ENCODE results near the gene CARMIL1. TPM values are rescaled to one million over a fixed set of nuclear protein-coding genes. Genes with fewer than 3 reads are reported as not detected.

Gene CARMIL1
- total and polyA plus RNA-seq, 2 of the 8 experiments (the other 6 are each of a cell fraction or from before 2014, with no cell fraction given), result 20.3 to 40.4 TPM

GRCh38 chr6:25279748-25280343 lies 672 bp downstream of the CARMIL1 start (continued):
- TF ChIP-seq TEAD4 (IDR thresholded peaks at IDR 0.05; ENCODE audit: low read depth, low read length) (no peak), ASH2L (IDR thresholded peaks at IDR 0.05; ENCODE audit: low read length) (peak; percentile 17), SIN3A (conservative IDR thresholded peaks at IDR 0.05 in 1 of 2, IDR thresholded peaks at IDR 0.05 in 1 of 2; ENCODE audit: low read depth in 1 of 2, low read length in 2 of 2) (peak in 1 of 2 experiments; percentile 81; a peak in 1 of 4 replicates), SIRT6 (IDR thresholded peaks at IDR 0.05; ENCODE audit: low read length) (no peak), JUN (IDR thresholded peaks at IDR 0.05; ENCODE audit: low read depth, low read length) (no peak), RBBP5 (IDR thresholded peaks at IDR 0.05; ENCODE audit: borderline replicate concordance, low read depth, low read length) (peak; percentile 77; the same call in 1 of the 2 replicates), CTBP2 (IDR thresholded peaks at IDR 0.05; ENCODE audit: borderline replicate concordance, insufficient read depth, insufficient read length, low read length) (no peak)
- TF ChIP-seq, protein P1, sequence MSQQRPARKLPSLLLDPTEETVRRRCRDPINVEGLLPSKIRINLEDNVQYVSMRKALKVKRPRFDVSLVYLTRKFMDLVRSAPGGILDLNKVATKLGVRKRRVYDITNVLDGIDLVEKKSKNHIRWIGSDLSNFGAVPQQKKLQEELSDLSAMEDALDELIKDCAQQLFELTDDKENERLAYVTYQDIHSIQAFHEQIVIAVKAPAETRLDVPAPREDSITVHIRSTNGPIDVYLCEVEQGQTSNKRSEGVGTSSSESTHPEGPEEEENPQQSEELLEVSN (IDR thresholded peaks at IDR 0.05), result peak; percentile 64; the same call in 1 of the 2 replicates

Measured in H1 (cell line).